HG03520 (cell line): ENCODE results near the gene MRPS15.

ENCODE experiments used
- ATAC-seq: cut with Tn5 transposase; IDR thresholded peaks from one replicate; pipeline ENCODE4 v1.9.1; 2021; ENCODE audit warnings: mild to moderate bottlenecking, moderate library complexity; ENCODE audit not compliant: unreplicated experiment

Gene MRPS15

GRCh38 chr1:36463463-36463802, 751 bp downstream of the MRPS15 start:
- no peak for ATAC-seq

GRCh38 chr1:36458910-36459309, 5.3 kb downstream of the MRPS15 start:
- ATAC-seq = no peak

- no peak for ATAC-seq
Measured at GRCh38 chr1:36457691-36458090, 6.5 kb downstream of the MRPS15 start.

- ATAC-seq = no peak
Measured at GRCh38 chr1:36456391-36456928, 7.7 kb downstream of the MRPS15 start.

- no peak for ATAC-seq
Measured at GRCh38 chr1:36455386-36455785, 8.8 kb downstream of the MRPS15 start.

- no peak for ATAC-seq
Measured at GRCh38 chr1:36453600-36454388, 10.4 kb downstream of the MRPS15 start.

GRCh38 chr1:36453051-36453450, 11.1 kb downstream of the MRPS15 start:
- ATAC-seq = no peak

- ATAC-seq = no peak
Measured at GRCh38 chr1:36450919-36451305, 13.3 kb downstream of the MRPS15 start.

GRCh38 chr1:36450270-36450918, 13.8 kb downstream of the MRPS15 start, which contains the start of gene OSCP1:
OSCP1 (minus strand) TSS chr1:36450451; CDS start chr1:36450369, 82 bp downstream.
- peak; percentile 96 for ATAC-seq

GRCh38 chr1:36448530-36449056, 15.6 kb downstream of the MRPS15 start:
- ATAC-seq = no peak

- ATAC-seq = no peak
Measured at GRCh38 chr1:36447450-36447849, 16.7 kb downstream of the MRPS15 start.

- no peak for ATAC-seq
Measured at GRCh38 chr1:36446746-36447145, 17.4 kb downstream of the MRPS15 start.

- no peak for ATAC-seq
Measured at GRCh38 chr1:36446271-36446670, 17.9 kb downstream of the MRPS15 start.

GRCh38 chr1:36443297-36443696, 20.9 kb downstream of the MRPS15 start:
- ATAC-seq = no peak

- no peak for ATAC-seq
Measured at GRCh38 chr1:36442337-36442736, 21.8 kb downstream of the MRPS15 start.

- no peak for ATAC-seq
Measured at GRCh38 chr1:36440646-36441045, 23.5 kb downstream of the MRPS15 start.

- no peak for ATAC-seq
Measured at GRCh38 chr1:36440044-36440443, 24.1 kb downstream of the MRPS15 start.

GRCh38 chr1:36438715-36439114, 25.5 kb downstream of the MRPS15 start:
- no peak for ATAC-seq

- no peak for ATAC-seq
Measured at GRCh38 chr1:36436821-36437220, 27.4 kb downstream of the MRPS15 start.

GRCh38 chr1:36433102-36433501, 31.1 kb downstream of the MRPS15 start:
- no peak for ATAC-seq

- no peak for ATAC-seq
Measured at GRCh38 chr1:36432616-36433015, 31.6 kb downstream of the MRPS15 start.

GRCh38 chr1:36425791-36426190, 38.4 kb downstream of the MRPS15 start:
- no peak for ATAC-seq
